Liver (tissue), 9 donors: Measurements from ENCODE around the gene GPATCH8. TPM values are rescaled to one million over a fixed set of nuclear protein-coding genes. Genes with fewer than 3 reads are reported as not detected.

ENCODE experiments used
- DNase-seq: peaks from one replicate; pipeline ENCODE4 v3.0.0-alpha.2; 2017; ENCODE audit warnings: low spot score
- H3K27ac ChIP-seq, 2 donors: one replicate each; pipeline ENCODE4 v1.7.0; 2013; ENCODE audit warnings: inconsistent platforms in 2 of 2, low read length in 2 of 2, control low read depth in 1 of 2, low read depth in 1 of 2, mild to moderate bottlenecking in 1 of 2
- H3K27me3 ChIP-seq, 4 donors: one replicate each; pipeline versions ENCODE4 v1.6.1 to v1.7.0; 2013; ENCODE audit warnings: low read length in 3 of 4, inconsistent platforms in 1 of 4, mild to moderate bottlenecking in 1 of 4, moderate library complexity in 1 of 4; ENCODE audit not compliant: control insufficient read depth in 4 of 4, insufficient read depth in 4 of 4
- H3K36me3 ChIP-seq, 4 donors: one replicate each; pipeline versions ENCODE4 v1.6.1 to v1.7.0; 2013; ENCODE audit warnings: low read length in 3 of 4, mild to moderate bottlenecking in 3 of 4, low read depth in 1 of 4, moderate library complexity in 1 of 4; ENCODE audit not compliant: control insufficient read depth in 4 of 4, insufficient read depth in 3 of 4
- H3K4me1 ChIP-seq, 4 donors: one replicate each; pipeline versions ENCODE4 v1.6.1 to v1.7.0; 2013; ENCODE audit warnings: low read length in 3 of 4, mild to moderate bottlenecking in 3 of 4, moderate library complexity in 1 of 4; ENCODE audit not compliant: control insufficient read depth in 4 of 4, insufficient read depth in 4 of 4
- H3K4me3 ChIP-seq, 3 donors: one replicate each; pipeline versions ENCODE4 v1.6.1 to v1.7.0; 2013; ENCODE audit warnings: low read length in 3 of 3, control low read depth in 1 of 3, low read depth in 1 of 3, mild to moderate bottlenecking in 1 of 3
- H3K9ac ChIP-seq, 2 donors: one replicate each; pipeline ENCODE4 v1.7.0; 2013; ENCODE audit warnings: low read length in 2 of 2, mild to moderate bottlenecking in 2 of 2, moderate library complexity in 2 of 2, control low read depth in 1 of 2, low read depth in 1 of 2
- H3K9me3 ChIP-seq, 4 donors: one replicate each; pipeline versions ENCODE4 v1.6.1 to v1.7.0; 2013; ENCODE audit warnings: low read length in 3 of 4; ENCODE audit not compliant: control insufficient read depth in 4 of 4
- EGR1 ChIP-seq, 2 donors: IDR thresholded peaks; 2 replicates each; pipeline ENCODE4 v1.6.1; 2016 to 2018; ENCODE audit warnings: antibody characterized with exemption in 2 of 2, low read depth in 2 of 2
- FOXA1 ChIP-seq: IDR thresholded peaks from 2 replicates; pipeline ENCODE4 v1.6.1; 2016; ENCODE audit warnings: antibody characterized with exemption
- GABPA ChIP-seq, 2 donors: IDR thresholded peaks in 1 of 2; conservative IDR thresholded peaks in 1 of 2; 2 replicates each; pipeline ENCODE4 v1.6.1; 2016; ENCODE audit warnings: antibody characterized with exemption in 2 of 2, mild to moderate bottlenecking in 1 of 2, moderate library complexity in 1 of 2
- HNF4A ChIP-seq, 2 donors: conservative IDR thresholded peaks; 2 replicates each; pipeline ENCODE4 v1.6.1; 2016; ENCODE audit warnings: antibody characterized with exemption in 2 of 2, mild to moderate bottlenecking in 2 of 2
- HNF4G ChIP-seq: IDR thresholded peaks from 2 replicates; pipeline ENCODE4 v1.6.1; 2016; ENCODE audit warnings: antibody characterized with exemption
- NR2F2 ChIP-seq: IDR thresholded peaks from 2 replicates; pipeline ENCODE4 v1.6.1; 2016; ENCODE audit warnings: antibody characterized with exemption
- RAD21 ChIP-seq, 2 donors: IDR thresholded peaks; 2 replicates each; pipeline ENCODE4 v1.6.1; 2016; ENCODE audit warnings: antibody characterized with exemption in 2 of 2, mild to moderate bottlenecking in 2 of 2
- RXRA ChIP-seq, 2 donors: IDR thresholded peaks; 2 replicates each; pipeline ENCODE4 v1.6.1; 2017 to 2018; ENCODE audit warnings: antibody characterized with exemption in 2 of 2, mild to moderate bottlenecking in 1 of 2
- SP1 ChIP-seq: IDR thresholded peaks from 2 replicates; pipeline ENCODE4 v1.6.1; 2018; ENCODE audit warnings: antibody characterized with exemption, mild to moderate bottlenecking
- TAF1 ChIP-seq: conservative IDR thresholded peaks from 2 replicates; pipeline ENCODE4 v1.6.1; 2016; ENCODE audit warnings: antibody characterized with exemption, mild to moderate bottlenecking
- YY1 ChIP-seq: IDR thresholded peaks from 2 replicates; pipeline ENCODE4 v1.6.1; 2016; ENCODE audit warnings: antibody characterized with exemption, mild to moderate bottlenecking
- WGBS: extraction: QIAGEN DNeasy Blood & Tissue Kit; methylation state at CpG from one replicate; pipeline ENCODE4 v1.1.7; 2013; 5-methylcytosine and 5-hydroxymethylcytosine counted together
- polyA plus RNA-seq, 2 donors: library from polyadenylated mRNA; stranded (reverse) in 1 of 2; unstranded in 1 of 2; fragments of 200-250 nt in 1 of 2; fragments of >200 nt in 1 of 2; fragmentation: Nextera tagmentation in 1 of 2; extraction: Ambion mirVana in 1 of 2; gene quantifications; one replicate each; pipeline versions ENCODE4 v1.2.1 to v1.2.3, GENCODE V29; 2013 to 2015
- total RNA-seq, 2 donors: library from RNA; depleted of rRNA; stranded (reverse); fragments of >200 nt; gene quantifications; one replicate each; pipeline ENCODE4 v1.2.3, GENCODE V29; 2014
- TF ChIP-seq, protein P1 (sequence below): IDR thresholded peaks from 2 replicates; pipeline ENCODE4 v1.6.1; 2016; ENCODE audit warnings: antibody characterized with exemption
- TF ChIP-seq, protein P2 (sequence below): fragments of 150-350 bp; IDR thresholded peaks from 2 replicates; pipeline ENCODE4 v1.5.1; 2017; ENCODE audit warnings: improper control_type of control experiment, low read depth, low read length; ENCODE audit not compliant: missing input control
- TF ChIP-seq, protein P3 (sequence below): IDR thresholded peaks from 2 replicates; pipeline ENCODE4 v1.6.1; 2016; ENCODE audit warnings: antibody characterized with exemption
- TF ChIP-seq, protein P4 (sequence below): IDR thresholded peaks from 2 replicates; pipeline ENCODE4 v1.6.1; 2016; ENCODE audit warnings: antibody characterized with exemption
- donor health status: healthy.
- donor health status: healthy.
- donor health status: healthy.
- donor health status: healthy.
- donor health status: healthy.

The GPATCH8 gene
- total and polyA plus RNA-seq, 4 donors: 4.2 to 21.8 (median 9.9) TPM

DNA sequence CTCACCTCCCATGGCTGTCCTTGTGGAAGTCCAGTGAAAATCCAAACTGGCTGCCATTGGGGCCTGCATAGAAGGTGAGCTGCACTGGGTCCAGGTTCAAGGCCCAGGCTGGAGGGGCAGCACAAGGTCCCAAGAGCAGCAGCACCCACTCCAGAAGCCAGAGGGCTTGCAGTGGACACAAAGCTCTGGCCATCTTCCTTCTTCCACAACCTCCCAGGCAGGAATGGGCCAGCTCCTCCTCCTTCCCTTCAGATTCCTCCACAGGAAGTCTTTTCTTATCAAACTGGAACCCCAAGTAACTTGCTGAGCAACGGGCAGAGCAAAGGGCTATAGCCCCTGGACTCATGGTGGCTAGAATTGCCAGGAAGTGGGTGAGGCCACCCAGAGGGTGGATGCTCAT lies 113.9 kb downstream of the GPATCH8 start, which contains the start of gene ITGA2B:
Gene ITGA2B, minus strand, starts transcription at position 369 of the 400 bp plus-strand sequence. Its CDS starts 176 bp downstream, at position 193.
- DNase-seq: no peak
- no peaks in the 10 kb centered on the region for H3K9me3 ChIP-seq
- no peak within 1 kb of the TSS for H3K27ac ChIP-seq
- H3K27me3 ChIP-seq: no peaks in the 10 kb centered on the region
- H3K4me3 ChIP-seq: no peak within 1 kb of the TSS
- TF ChIP-seq, protein P1, sequence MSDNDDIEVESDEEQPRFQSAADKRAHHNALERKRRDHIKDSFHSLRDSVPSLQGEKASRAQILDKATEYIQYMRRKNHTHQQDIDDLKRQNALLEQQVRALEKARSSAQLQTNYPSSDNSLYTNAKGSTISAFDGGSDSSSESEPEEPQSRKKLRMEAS: no peak
- TF ChIP-seq RAD21 (IDR thresholded peaks at IDR 0.05) (no peak), HNF4G (no peak), TAF1 (no peak), GABPA (IDR thresholded peaks at IDR 0.05 in 1 of 2, conservative IDR thresholded peaks at IDR 0.05 in 1 of 2) (no peak), NR2F2 (no peak), YY1 (no peak), EGR1 (IDR thresholded peaks at IDR 0.05; ENCODE audit: low read depth in 2 of 2) (no peak), FOXA1 (no peak), HNF4A (conservative IDR thresholded peaks at IDR 0.05) (no peak)
- TF ChIP-seq, protein P2, sequence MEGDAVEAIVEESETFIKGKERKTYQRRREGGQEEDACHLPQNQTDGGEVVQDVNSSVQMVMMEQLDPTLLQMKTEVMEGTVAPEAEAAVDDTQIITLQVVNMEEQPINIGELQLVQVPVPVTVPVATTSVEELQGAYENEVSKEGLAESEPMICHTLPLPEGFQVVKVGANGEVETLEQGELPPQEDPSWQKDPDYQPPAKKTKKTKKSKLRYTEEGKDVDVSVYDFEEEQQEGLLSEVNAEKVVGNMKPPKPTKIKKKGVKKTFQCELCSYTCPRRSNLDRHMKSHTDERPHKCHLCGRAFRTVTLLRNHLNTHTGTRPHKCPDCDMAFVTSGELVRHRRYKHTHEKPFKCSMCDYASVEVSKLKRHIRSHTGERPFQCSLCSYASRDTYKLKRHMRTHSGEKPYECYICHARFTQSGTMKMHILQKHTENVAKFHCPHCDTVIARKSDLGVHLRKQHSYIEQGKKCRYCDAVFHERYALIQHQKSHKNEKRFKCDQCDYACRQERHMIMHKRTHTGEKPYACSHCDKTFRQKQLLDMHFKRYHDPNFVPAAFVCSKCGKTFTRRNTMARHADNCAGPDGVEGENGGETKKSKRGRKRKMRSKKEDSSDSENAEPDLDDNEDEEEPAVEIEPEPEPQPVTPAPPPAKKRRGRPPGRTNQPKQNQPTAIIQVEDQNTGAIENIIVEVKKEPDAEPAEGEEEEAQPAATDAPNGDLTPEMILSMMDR: no peak
- TF ChIP-seq, protein P3, sequence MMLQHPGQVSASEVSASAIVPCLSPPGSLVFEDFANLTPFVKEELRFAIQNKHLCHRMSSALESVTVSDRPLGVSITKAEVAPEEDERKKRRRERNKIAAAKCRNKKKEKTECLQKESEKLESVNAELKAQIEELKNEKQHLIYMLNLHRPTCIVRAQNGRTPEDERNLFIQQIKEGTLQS: no peak
- H3K9ac ChIP-seq: no peak within 1 kb of the TSS
- H3K36me3 ChIP-seq: no peaks in the 10 kb centered on the region
- H3K4me1 ChIP-seq: peaks cover 5 to 11% (median 7%) of the 10 kb centered on the region in 4 donors
- 48% methylated on average over 1 of the region's 1 CpG for WGBS

DNA sequence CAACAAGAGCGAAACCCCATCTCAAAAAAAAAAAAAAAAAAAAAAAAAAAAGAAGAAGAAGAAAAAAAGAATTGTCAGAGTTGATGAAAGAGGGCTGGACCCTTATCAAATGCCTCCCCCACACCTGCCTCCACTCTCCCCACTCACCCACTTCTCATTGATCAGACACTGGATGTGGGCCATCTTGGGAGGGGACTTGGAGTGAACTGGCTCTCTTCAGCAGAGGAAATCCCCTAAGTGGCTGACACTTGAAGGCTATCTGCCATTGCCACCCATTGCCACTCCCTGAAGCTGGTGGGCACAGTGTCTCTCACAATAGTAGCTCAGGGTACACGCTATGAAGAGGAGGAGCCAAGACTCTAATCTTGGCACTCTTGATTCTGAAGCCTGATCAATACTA lies 115.4 kb downstream of the GPATCH8 start:
- H3K9me3 ChIP-seq: no peaks in the 10 kb centered on the region
- H3K27ac ChIP-seq: no peak overlapping the region
- WGBS: 87% methylated on average over 2 of the region's 2 CpGs
- peaks cover 5 to 11% (median 7%) of the 10 kb centered on the region in 4 donors for H3K4me1 ChIP-seq
- no peak overlapping the region for H3K4me3 ChIP-seq
- no peak overlapping the region for H3K9ac ChIP-seq
- TF ChIP-seq TAF1 (no peak), EGR1 (IDR thresholded peaks at IDR 0.05; ENCODE audit: low read depth in 2 of 2) (no peak), HNF4A (conservative IDR thresholded peaks at IDR 0.05) (no peak)
- TF ChIP-seq, protein P4, sequence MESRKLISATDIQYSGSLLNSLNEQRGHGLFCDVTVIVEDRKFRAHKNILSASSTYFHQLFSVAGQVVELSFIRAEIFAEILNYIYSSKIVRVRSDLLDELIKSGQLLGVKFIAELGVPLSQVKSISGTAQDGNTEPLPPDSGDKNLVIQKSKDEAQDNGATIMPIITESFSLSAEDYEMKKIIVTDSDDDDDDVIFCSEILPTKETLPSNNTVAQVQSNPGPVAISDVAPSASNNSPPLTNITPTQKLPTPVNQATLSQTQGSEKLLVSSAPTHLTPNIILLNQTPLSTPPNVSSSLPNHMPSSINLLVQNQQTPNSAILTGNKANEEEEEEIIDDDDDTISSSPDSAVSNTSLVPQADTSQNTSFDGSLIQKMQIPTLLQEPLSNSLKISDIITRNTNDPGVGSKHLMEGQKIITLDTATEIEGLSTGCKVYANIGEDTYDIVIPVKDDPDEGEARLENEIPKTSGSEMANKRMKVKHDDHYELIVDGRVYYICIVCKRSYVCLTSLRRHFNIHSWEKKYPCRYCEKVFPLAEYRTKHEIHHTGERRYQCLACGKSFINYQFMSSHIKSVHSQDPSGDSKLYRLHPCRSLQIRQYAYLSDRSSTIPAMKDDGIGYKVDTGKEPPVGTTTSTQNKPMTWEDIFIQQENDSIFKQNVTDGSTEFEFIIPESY: no peak
- DNase-seq: no peak
- no peaks in the 10 kb centered on the region for H3K36me3 ChIP-seq
- H3K27me3 ChIP-seq: no peaks in the 10 kb centered on the region

DNA sequence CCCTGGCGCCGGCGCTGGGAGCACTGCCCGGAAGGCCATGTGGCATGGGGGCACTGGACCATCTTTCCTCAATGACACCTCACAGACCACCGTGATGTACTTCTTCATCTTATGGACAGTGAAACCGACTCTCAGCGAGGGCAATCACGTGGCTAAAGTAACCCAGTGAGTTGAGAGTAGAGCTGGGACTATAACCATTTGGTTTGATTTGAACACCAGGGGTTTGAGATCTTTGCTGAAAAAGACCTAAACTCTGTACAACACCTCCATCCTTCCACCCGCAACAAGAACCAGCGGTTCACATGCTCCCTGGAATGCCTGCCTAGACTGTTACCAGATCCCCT lies 117.1 kb downstream of the GPATCH8 start:
- H3K9me3 ChIP-seq: no peaks in the 10 kb centered on the region
- H3K4me1 ChIP-seq: peaks cover 5 to 11% (median 7%) of the 10 kb centered on the region in 4 donors
- no peak overlapping the region for H3K4me3 ChIP-seq
- no peak for DNase-seq
- no peaks in the 10 kb centered on the region for H3K36me3 ChIP-seq
- no peak for TF ChIP-seq RXRA (IDR thresholded peaks at IDR 0.05)
- TF ChIP-seq, protein P1: no peak
- TF ChIP-seq SP1: no peak
- no peak for TF ChIP-seq GABPA (IDR thresholded peaks at IDR 0.05 in 1 of 2, conservative IDR thresholded peaks at IDR 0.05 in 1 of 2)
- TF ChIP-seq YY1: no peak
- no peak for TF ChIP-seq HNF4A (conservative IDR thresholded peaks at IDR 0.05)
- WGBS: 40% methylated on average over 10 of the region's 10 CpGs
- no peak overlapping the region for H3K9ac ChIP-seq
- no peak overlapping the region for H3K27ac ChIP-seq
- no peaks in the 10 kb centered on the region for H3K27me3 ChIP-seq
